HFF-Myc (cell line): ENCODE data around the gene ANKRD63.

Experiments used
- DNase-seq: peaks from one replicate; pipeline ENCODE4 v3.0.0-alpha.2; 2011; ENCODE audit warnings: low read depth; ENCODE audit errors: extremely low read depth
- H3K4me3 ChIP-seq: replicated peaks from 2 replicates; pipeline ENCODE4 v1.5.1; 2011; ENCODE audit warnings: low read depth, mild to moderate bottlenecking, control low read depth, low read length
- CTCF ChIP-seq: IDR thresholded peaks from 2 replicates; pipeline ENCODE4 v1.5.1; 2012; ENCODE audit warnings: mild to moderate bottlenecking, low read depth, low read length, control low read depth; ENCODE audit errors: missing control alignments

The ANKRD63 gene

GRCh38 chr15:40233727-40234577, 48.9 kb downstream of the ANKRD63 start:
- H3K4me3 ChIP-seq: no peak overlapping the region
- no peak for TF ChIP-seq CTCF
- DNase-seq: no peak

GRCh38 chr15:40232625-40233070, 50.2 kb downstream of the ANKRD63 start:
- TF ChIP-seq CTCF: no peak
- no peak overlapping the region for H3K4me3 ChIP-seq
- DNase-seq: no peak
